Measurements from ENCODE around the gene CNOT3. TPM values are rescaled to one million over a fixed set of nuclear protein-coding genes. Genes with fewer than 3 reads are reported as not detected.

The CNOT3 gene
- total RNA-seq, 1 donor from 2014 or later = 44.6 TPM

DNA sequence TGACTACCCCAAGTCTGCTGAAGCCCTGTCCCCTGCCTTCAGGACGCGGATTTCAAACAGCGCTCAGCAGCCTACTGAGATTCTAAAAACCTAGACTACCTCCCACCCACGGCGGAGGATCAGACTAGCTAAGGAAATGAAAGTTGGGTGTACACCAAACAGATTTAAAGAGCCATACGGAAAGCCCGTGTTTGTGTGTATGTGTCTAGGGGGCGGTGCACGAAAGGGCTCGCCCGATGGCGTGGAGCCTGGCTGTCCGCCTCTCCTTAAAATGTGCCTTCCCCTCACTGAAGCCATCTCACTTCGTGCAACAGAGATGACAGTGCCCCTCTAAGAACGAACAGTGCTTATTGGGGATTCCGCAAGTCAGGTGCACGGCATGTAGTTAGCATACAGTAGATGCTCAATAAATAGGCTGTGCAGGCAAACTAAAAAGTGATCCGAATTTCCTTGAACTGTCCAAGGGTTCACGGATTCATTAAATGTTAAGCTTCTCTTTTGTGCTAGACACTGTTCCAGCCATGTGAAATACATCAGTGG, 21.3 kb downstream of the CNOT3 start:
- no peaks in the 10 kb centered on the region for H3K9me3 ChIP-seq

DNA sequence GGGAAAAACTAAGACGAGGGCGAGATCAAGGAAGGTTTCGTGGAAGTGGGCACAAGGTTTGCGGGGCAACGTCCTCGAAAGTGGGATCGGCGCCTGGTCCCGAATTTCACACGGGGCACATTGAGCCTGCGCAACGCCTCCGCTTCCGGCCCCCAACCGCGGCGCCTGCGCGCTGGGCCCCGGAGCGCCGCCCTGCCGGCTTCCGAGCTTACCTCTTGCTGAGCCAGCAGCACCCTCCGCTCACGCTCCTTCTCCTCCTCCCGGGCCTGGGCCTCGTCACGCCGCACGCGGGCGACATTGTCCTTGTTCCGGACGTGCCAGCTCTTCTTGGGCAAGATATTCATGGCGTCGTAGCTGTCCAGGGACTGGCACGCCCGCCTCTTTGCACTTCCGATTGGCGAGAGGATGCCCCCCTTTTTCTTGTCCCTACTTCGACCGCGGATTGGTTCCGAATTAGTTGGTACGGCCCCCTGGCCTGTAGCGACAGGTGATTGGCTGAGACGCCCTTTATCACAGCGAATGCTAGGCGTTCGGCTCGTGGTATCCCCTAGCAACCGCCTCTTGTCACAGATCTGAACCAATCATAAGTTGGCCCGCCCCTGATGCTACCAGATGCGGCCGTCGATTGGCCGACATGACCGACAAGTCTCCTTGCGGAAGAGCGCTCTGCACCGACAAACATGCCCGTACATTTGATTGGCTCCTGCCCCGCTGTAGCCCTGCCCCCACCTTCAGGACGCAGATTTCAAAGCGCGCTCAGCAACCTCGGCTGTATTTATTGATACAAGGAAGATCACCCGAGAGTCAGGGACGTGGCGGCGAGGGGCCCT, 22.0 kb downstream of the CNOT3 start, which contains the start of gene LENG1:
LENG1 (minus strand) TSS at position 370 of the 830 bp plus-strand sequence; CDS start at position 344, 26 bp downstream.
- H3K36me3 ChIP-seq = peaks cover 37% of the 10 kb centered on the region
- no peaks in the 10 kb centered on the region for H3K9me3 ChIP-seq
- intact Hi-C loops (cut with DNase I) = no loop called here
- DNase-seq (peak; percentile 100), ATAC-seq (peak; percentile 93 to 95)
- H3K27me3 ChIP-seq (ENCODE audit: low read depth) = no peaks in the 10 kb centered on the region
- H3K27ac ChIP-seq = peak within 1 kb of the TSS; percentile 98
- TF ChIP-seq, protein P1, sequence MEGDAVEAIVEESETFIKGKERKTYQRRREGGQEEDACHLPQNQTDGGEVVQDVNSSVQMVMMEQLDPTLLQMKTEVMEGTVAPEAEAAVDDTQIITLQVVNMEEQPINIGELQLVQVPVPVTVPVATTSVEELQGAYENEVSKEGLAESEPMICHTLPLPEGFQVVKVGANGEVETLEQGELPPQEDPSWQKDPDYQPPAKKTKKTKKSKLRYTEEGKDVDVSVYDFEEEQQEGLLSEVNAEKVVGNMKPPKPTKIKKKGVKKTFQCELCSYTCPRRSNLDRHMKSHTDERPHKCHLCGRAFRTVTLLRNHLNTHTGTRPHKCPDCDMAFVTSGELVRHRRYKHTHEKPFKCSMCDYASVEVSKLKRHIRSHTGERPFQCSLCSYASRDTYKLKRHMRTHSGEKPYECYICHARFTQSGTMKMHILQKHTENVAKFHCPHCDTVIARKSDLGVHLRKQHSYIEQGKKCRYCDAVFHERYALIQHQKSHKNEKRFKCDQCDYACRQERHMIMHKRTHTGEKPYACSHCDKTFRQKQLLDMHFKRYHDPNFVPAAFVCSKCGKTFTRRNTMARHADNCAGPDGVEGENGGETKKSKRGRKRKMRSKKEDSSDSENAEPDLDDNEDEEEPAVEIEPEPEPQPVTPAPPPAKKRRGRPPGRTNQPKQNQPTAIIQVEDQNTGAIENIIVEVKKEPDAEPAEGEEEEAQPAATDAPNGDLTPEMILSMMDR (IDR thresholded peaks at IDR 0.05) = no peak
- H3K4me1 ChIP-seq = peaks cover 49% of the 10 kb centered on the region
- peak within 1 kb of the TSS; percentile 79 for H3K4me3 ChIP-seq

More for the DNA sequence above, 21.3 kb downstream of the CNOT3 start:
- Histone ChIP-seq H3K27me3 (ENCODE audit: low read depth) (no peaks in the 10 kb centered on the region), H3K36me3 (peaks cover 44% of the 10 kb centered on the region), H3K27ac (peak overlapping the region; percentile 98), H3K4me3 (peak overlapping the region; percentile 79), H3K4me1 (peaks cover 44% of the 10 kb centered on the region)
- ATAC-seq (no peak), DNase-seq (no peak)
- intact Hi-C loops (cut with DNase I) = no loop called here
- TF ChIP-seq, protein P1 (IDR thresholded peaks at IDR 0.05) = no peak

DNA sequence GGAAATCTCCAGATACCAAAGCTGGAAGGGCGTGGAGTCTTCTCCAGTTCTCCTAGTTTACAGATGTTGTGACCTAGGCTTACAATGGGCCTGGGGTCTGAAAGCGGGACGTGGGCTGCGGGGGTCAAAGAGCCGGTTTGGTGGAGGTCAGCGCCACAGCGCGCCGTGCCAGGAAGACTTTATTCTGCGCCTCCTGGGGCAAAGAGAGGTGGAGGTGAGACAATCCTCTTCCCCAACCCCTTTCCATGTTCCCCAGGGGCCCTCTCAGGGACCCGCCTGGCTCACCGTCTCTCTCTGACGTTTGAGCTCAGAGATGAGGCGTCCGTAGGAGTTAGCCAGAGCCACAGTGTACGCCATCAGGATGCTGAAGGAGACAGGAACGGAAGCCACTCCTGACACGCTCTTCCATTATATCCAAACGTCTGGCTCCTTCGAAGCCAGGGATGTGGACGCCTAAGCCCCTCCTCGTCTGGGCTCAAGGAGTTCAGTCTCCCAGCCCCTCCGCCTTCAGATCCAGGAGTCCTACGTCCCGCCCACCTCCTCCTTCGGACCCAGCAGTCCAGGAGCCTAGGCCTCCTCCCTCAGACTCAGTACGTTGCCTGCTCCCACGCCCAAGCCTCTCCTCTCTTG, 22.7 kb downstream of the CNOT3 start:
- Histone ChIP-seq H3K27me3 (ENCODE audit: low read depth) (peaks cover 1% of the 10 kb centered on the region), H3K36me3 (peaks cover 29% of the 10 kb centered on the region), H3K4me3 (peak overlapping the region; percentile 79), H3K4me1 (peaks cover 53% of the 10 kb centered on the region), H3K9me3 (no peaks in the 10 kb centered on the region), H3K27ac (peak overlapping the region; percentile 86)
- TF ChIP-seq, protein P1 (IDR thresholded peaks at IDR 0.05) = no peak
- intact Hi-C loops (cut with DNase I) = no loop called here
- ATAC-seq = no peak
- DNase-seq = no peak

DNA sequence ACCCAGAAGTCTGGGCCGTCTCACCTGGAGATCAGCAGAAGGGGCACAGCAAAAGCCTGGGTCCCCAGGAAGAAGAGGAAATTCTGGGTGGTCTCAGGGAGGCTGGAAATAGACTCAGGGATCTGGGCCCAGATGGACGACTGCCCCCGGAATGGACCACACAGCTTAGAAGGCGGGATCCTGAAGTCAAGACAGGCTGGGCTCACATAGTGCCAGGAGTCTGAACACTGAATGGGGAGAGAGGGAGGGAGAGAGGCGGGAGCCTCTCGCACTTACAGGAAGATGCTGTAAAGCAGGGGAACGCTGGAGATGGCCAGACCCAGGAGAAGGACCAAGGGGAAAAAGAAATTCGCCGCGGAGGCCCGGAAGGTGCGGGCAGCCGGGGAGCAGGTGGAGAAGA, 23.3 kb downstream of the CNOT3 start:
- Histone ChIP-seq H3K27ac (peak overlapping the region; percentile 86), H3K4me1 (peaks cover 53% of the 10 kb centered on the region), H3K4me3 (peak overlapping the region; percentile 79), H3K36me3 (peaks cover 24% of the 10 kb centered on the region), H3K27me3 (ENCODE audit: low read depth) (peaks cover 4% of the 10 kb centered on the region), H3K9me3 (no peaks in the 10 kb centered on the region)
- DNase-seq (no peak), ATAC-seq (no peak)
- intact Hi-C loops (cut with DNase I) = no loop called here
- TF ChIP-seq, protein P1 (IDR thresholded peaks at IDR 0.05) = no peak

DNA sequence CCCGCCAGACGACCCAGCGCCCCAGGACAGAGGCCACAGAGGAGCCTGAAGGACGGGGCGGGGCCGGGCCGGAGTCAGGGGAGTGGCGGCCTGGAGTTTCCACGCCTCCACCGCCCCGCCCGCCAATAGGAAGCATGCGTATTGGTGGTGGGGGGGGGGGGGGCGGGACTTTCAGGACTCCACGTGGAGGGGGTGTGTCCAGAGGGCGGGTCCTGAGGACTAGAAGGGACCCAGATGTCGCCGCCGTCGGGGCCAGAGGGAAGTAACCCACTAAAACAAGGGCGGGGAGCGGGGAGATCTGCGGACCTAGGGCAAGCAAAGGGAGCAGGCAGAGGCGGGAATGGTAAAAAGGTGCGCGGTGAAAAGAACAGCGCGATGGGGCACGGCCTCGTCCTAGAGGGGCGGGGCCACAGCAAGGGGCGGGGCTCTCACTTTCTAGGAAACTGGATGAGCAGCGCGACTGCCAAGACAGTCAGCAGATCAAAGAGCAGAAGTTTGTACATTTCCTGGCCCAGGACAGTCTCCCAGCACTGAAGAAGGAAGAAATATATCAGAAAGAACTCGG, 24.8 kb downstream of the CNOT3 start:
- H3K9me3 ChIP-seq = no peaks in the 10 kb centered on the region
- DNase-seq = peak; percentile 93
- peaks cover 9% of the 10 kb centered on the region for H3K36me3 ChIP-seq
- peak overlapping the region; percentile 54 for H3K4me3 ChIP-seq
- intact Hi-C loops (cut with DNase I) = no loop called here
- TF ChIP-seq, protein P1 (IDR thresholded peaks at IDR 0.05) = no peak
- H3K27ac ChIP-seq = peak overlapping the region; percentile 28
- H3K4me1 ChIP-seq = peaks cover 53% of the 10 kb centered on the region
- ATAC-seq = peak; percentile 64 to 69
- peaks cover 4% of the 10 kb centered on the region for H3K27me3 ChIP-seq (ENCODE audit: low read depth)
